Lung microvascular endothelial cell (primary cell): ENCODE measurements around the gene SMCO4. TPM values are rescaled to one million over a fixed set of nuclear protein-coding genes. Genes with fewer than 3 reads are reported as not detected.
"Not testable (repeated sequence)": the region's sequence is repeated elsewhere in the genome, so short reads cannot be mapped to it uniquely, and the experiment has no call there.

Source experiments
- DNase-seq, 2 donors: peaks; one replicate each; pipeline versions ENCODE4 v3.0.0 to v3.0.0-alpha.2; 2010; ENCODE audit warnings: low read depth in 2 of 2
- total RNA-seq: library from RNA; depleted of rRNA; stranded (reverse); fragments of >200 nt; gene quantifications from 2 replicates; pipeline ENCODE4 v1.2.1, GENCODE V29; 2014

Gene SMCO4
- 7.2 and 10.5 TPM in 2 replicates for total RNA-seq

- peak; percentile 79 to 87 for DNase-seq
These were observed at the start of gene SMCO4 for GRCh38 chr11:93543292-93543977. Gene SMCO4, minus strand, starts transcription at chr11:93543391. Its CDS starts 64,202 bp downstream, at chr11:93479189.

GRCh38 chr11:93591247-93591898, 48.2 kb upstream of the SMCO4 start:
- no peak for DNase-seq

GRCh38 chr11:93589347-93589746, 46.2 kb upstream of the SMCO4 start:
- no peak for DNase-seq

GRCh38 chr11:93587858-93588581, 44.8 kb upstream of the SMCO4 start:
- no peak for DNase-seq

GRCh38 chr11:93587425-93587824, 44.2 kb upstream of the SMCO4 start:
- DNase-seq = not testable (repeated sequence)

GRCh38 chr11:93585758-93586157, 42.6 kb upstream of the SMCO4 start:
- no peak for DNase-seq

- no peak for DNase-seq
These were observed 40.3 kb upstream of the SMCO4 start for GRCh38 chr11:93583490-93583889.

- DNase-seq = no peak
These were observed 36.1 kb upstream of the SMCO4 start for GRCh38 chr11:93579187-93579751.

GRCh38 chr11:93577286-93577685, 34.1 kb upstream of the SMCO4 start:
- no peak for DNase-seq

GRCh38 chr11:93576870-93577269, 33.7 kb upstream of the SMCO4 start:
- not testable (repeated sequence) for DNase-seq

GRCh38 chr11:93574638-93575220, 31.5 kb upstream of the SMCO4 start:
- no peak for DNase-seq

GRCh38 chr11:93573184-93573583, 30.0 kb upstream of the SMCO4 start:
- no peak for DNase-seq

- no peak for DNase-seq
These were observed 29.4 kb upstream of the SMCO4 start for GRCh38 chr11:93572621-93573020.

- no peak for DNase-seq
These were observed 29.0 kb upstream of the SMCO4 start for GRCh38 chr11:93572171-93572570.

- no peak for DNase-seq
These were observed 28.4 kb upstream of the SMCO4 start for GRCh38 chr11:93571612-93572011.

GRCh38 chr11:93570759-93571413, 27.7 kb upstream of the SMCO4 start:
- no peak for DNase-seq

- no peak for DNase-seq
These were observed 26.3 kb upstream of the SMCO4 start for GRCh38 chr11:93569496-93569895.

- DNase-seq = no peak
These were observed 25.5 kb upstream of the SMCO4 start for GRCh38 chr11:93568726-93569125.

GRCh38 chr11:93567401-93567895, 24.3 kb upstream of the SMCO4 start:
- peak in 1 of 2 donors; percentile 41 for DNase-seq

- no peak for DNase-seq
These were observed 21.7 kb upstream of the SMCO4 start for GRCh38 chr11:93564895-93565294.

- no peak for DNase-seq
These were observed 20.7 kb upstream of the SMCO4 start for GRCh38 chr11:93563857-93564256.
